ENCODE results near the gene CCDC54. TPM values are rescaled to one million over a fixed set of nuclear protein-coding genes. Genes with fewer than 3 reads are reported as not detected.

Gene CCDC54
- total RNA-seq, 2 donors from 2014 or later, result not detected

DNA sequence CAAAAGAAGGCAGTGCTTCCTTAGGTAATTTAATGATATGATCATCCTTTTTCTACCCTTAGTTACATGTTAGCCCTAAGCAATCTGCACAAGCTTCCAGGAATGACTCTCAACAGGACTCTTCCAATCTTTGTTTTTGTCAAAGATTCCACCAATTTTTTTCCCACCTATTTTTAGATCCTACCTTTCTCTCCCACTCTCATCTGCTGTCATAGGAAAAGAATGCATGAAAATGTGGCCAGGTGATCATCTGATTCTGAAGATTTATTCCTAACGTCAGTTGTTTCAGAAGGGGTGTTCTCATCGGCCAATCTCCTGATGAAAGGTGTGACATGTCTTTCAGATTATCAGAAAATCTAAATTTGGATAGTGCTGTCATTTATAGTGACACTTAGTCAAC lies 7.2 kb downstream of the CCDC54 start:
- no peak overlapping the region for H3K4me3 ChIP-seq
- no peak for ATAC-seq
- no peaks in the 10 kb centered on the region for H3K4me1 ChIP-seq
- no peak overlapping the region for H3K27ac ChIP-seq
- H3K27me3 ChIP-seq, result no peaks in the 10 kb centered on the region
- intact Hi-C loops (cut with DNase I), result no loop called here
- no peaks in the 10 kb centered on the region for H3K9me3 ChIP-seq
- WGBS, 2 donors, result 69 to 73% methylated on average over 2 of the region's 2 CpGs
- TF ChIP-seq CTCF (IDR thresholded peaks at IDR 0.05) (no peak), POLR2A (IDR thresholded peaks at IDR 0.05) (no peak)
- DNase-seq, result no peak
- no peaks in the 10 kb centered on the region for H3K36me3 ChIP-seq (replicated peaks in 1 of 2; ENCODE audit: insufficient read depth in 1 of 2, low read depth in 2 of 2)

DNA sequence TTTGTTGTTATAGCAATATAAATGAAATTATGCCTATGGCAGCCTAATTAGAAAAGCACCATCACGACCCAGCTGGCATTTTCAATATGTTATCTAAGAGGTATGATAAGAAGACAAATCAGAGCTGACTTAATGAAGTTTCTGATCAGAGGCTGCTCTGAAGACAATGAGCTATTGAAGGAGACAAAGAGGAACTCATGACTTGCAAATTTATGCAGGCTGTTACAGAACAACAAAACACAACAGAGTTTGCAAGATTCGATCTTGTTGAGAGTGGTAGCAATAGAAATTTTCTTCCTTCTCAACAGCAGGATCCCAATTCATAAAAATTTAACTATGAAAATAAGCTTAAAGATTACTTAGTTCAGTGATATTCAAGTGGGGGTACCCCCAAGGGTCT lies 7.7 kb downstream of the CCDC54 start:
- H3K4me1 ChIP-seq, result no peaks in the 10 kb centered on the region
- no peaks in the 10 kb centered on the region for H3K36me3 ChIP-seq (replicated peaks in 1 of 2; ENCODE audit: insufficient read depth in 1 of 2, low read depth in 2 of 2)
- no peaks in the 10 kb centered on the region for H3K27me3 ChIP-seq
- DNase-seq, result no peak
- no peaks in the 10 kb centered on the region for H3K9me3 ChIP-seq
- H3K27ac ChIP-seq, result no peak overlapping the region
- no peak for ATAC-seq
- intact Hi-C loops (cut with DNase I), result no loop called here
- TF ChIP-seq POLR2A (IDR thresholded peaks at IDR 0.05), result no peak
- TF ChIP-seq CTCF (IDR thresholded peaks at IDR 0.05), result no peak
- 49 to 51% methylated on average over 2 of the region's 2 CpGs for WGBS, 2 donors
- H3K4me3 ChIP-seq, result no peak overlapping the region

- no peak for TF ChIP-seq CTCF (IDR thresholded peaks at IDR 0.05)
- no peak for TF ChIP-seq POLR2A (IDR thresholded peaks at IDR 0.05)
- Histone ChIP-seq H3K4me3 (no peak overlapping the region), H3K36me3 (replicated peaks in 1 of 2; ENCODE audit: insufficient read depth in 1 of 2, low read depth in 2 of 2) (no peaks in the 10 kb centered on the region), H3K27me3 (no peaks in the 10 kb centered on the region), H3K4me1 (no peaks in the 10 kb centered on the region), H3K27ac (no peak overlapping the region), H3K9me3 (no peaks in the 10 kb centered on the region)
- DNase-seq (no peak), ATAC-seq (no peak)
- intact Hi-C loops (cut with DNase I), result no loop called here
- 89 to 94% methylated on average over 3 of the region's 3 CpGs for WGBS, 2 donors
Observed at GRCh38 chr3:107387555-107387954, 10.3 kb downstream of the CCDC54 start.

- DNase-seq (no peak), ATAC-seq (no peak)
- no peaks in the 10 kb centered on the region for H3K9me3 ChIP-seq
- intact Hi-C loops (cut with DNase I), result no loop called here
- H3K4me3 ChIP-seq, result no peak overlapping the region
- no peaks in the 10 kb centered on the region for H3K27me3 ChIP-seq
- TF ChIP-seq POLR2A (IDR thresholded peaks at IDR 0.05), result no peak
- no peak for TF ChIP-seq CTCF (IDR thresholded peaks at IDR 0.05)
- H3K27ac ChIP-seq, result no peak overlapping the region
- no peaks in the 10 kb centered on the region for H3K36me3 ChIP-seq (replicated peaks in 1 of 2; ENCODE audit: insufficient read depth in 1 of 2, low read depth in 2 of 2)
- WGBS, 2 donors, result 77 to 89% methylated on average over 3 of the region's 3 CpGs
- H3K4me1 ChIP-seq, result no peaks in the 10 kb centered on the region
Observed at GRCh38 chr3:107392549-107393165, 15.4 kb downstream of the CCDC54 start.

DNA sequence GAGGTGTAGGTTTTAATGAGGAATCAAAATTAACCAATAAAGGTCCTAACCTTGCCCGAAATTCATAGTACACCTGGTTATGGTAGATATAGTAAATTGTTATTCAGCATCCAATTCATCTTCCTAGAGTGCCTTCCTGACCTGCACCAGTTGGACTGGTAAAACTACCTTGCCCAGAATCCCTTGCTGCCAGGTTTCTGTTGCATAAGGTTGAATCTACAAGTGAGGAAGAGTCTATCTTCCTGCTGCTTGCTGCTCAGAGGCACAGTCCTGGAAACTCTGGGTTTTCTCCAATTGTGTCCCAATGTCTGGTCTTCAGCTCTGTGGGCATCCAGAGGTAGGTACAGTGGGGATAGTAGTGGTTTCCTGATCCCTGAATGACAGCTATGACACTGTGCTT lies 17.3 kb downstream of the CCDC54 start:
- no peaks in the 10 kb centered on the region for H3K4me1 ChIP-seq
- H3K36me3 ChIP-seq (replicated peaks in 1 of 2; ENCODE audit: insufficient read depth in 1 of 2, low read depth in 2 of 2), result no peaks in the 10 kb centered on the region
- DNase-seq (no peak), ATAC-seq (no peak)
- H3K4me3 ChIP-seq, result no peak overlapping the region
- intact Hi-C loops (cut with DNase I), result no loop called here
- H3K27ac ChIP-seq, result no peak overlapping the region
- no peaks in the 10 kb centered on the region for H3K27me3 ChIP-seq
- no peaks in the 10 kb centered on the region for H3K9me3 ChIP-seq
- WGBS, 2 donors, result 77 to 90% methylated on average over 1 of the region's 1 CpG
- no peak for TF ChIP-seq CTCF (IDR thresholded peaks at IDR 0.05)
- no peak for TF ChIP-seq POLR2A (IDR thresholded peaks at IDR 0.05)

Measured in body of pancreas (tissue), 4 donors.